Skeletal muscle satellite cell (primary cell): ENCODE data around the gene SLC6A2.

Experiments used
- H3K27me3 ChIP-seq: 2 replicates; pipeline ENCODE4 v1.7.0; 2013; ENCODE audit warnings: low read length; ENCODE audit not compliant: control insufficient read depth, insufficient read depth
- H3K36me3 ChIP-seq: 2 replicates; pipeline ENCODE4 v1.7.0; 2013; ENCODE audit warnings: mild to moderate bottlenecking, control low read depth, low read length; ENCODE audit not compliant: insufficient read depth
- H3K4me1 ChIP-seq: 2 replicates; pipeline ENCODE4 v1.7.0; 2013; ENCODE audit warnings: low read length; ENCODE audit not compliant: control insufficient read depth, insufficient read depth
- H3K4me2 ChIP-seq: 2 replicates; pipeline ENCODE4 v1.7.0; 2013; ENCODE audit warnings: mild to moderate bottlenecking, low read length
- H3K4me3 ChIP-seq: 2 replicates; pipeline ENCODE4 v1.7.0; 2013; ENCODE audit warnings: low read length
- H3K9ac ChIP-seq: 2 replicates; pipeline ENCODE4 v1.7.0; 2013; ENCODE audit warnings: mild to moderate bottlenecking, low read depth, low read length, moderate library complexity
- H3K9me3 ChIP-seq: replicated peaks from 2 replicates; pipeline ENCODE4 v1.7.0; 2013; ENCODE audit warnings: mild to moderate bottlenecking, control low read depth, low read length

SLC6A2 gene

GRCh38 chr16:55630774-55631173, 25.0 kb upstream of the SLC6A2 start:
- no peak overlapping the region for H3K4me2 ChIP-seq
- no peak overlapping the region for H3K9ac ChIP-seq
- no peak overlapping the region for H3K4me3 ChIP-seq
- no peaks in the 10 kb centered on the region for H3K9me3 ChIP-seq
- no peaks in the 10 kb centered on the region for H3K4me1 ChIP-seq
- peaks cover 8% of the 10 kb centered on the region for H3K27me3 ChIP-seq
- H3K36me3 ChIP-seq = no peaks in the 10 kb centered on the region

GRCh38 chr16:55632259-55632658, 23.5 kb upstream of the SLC6A2 start:
- Histone ChIP-seq H3K36me3 (no peaks in the 10 kb centered on the region), H3K9me3 (no peaks in the 10 kb centered on the region), H3K27me3 (peaks cover 8% of the 10 kb centered on the region), H3K4me1 (no peaks in the 10 kb centered on the region), H3K4me3 (no peak overlapping the region), H3K9ac (no peak overlapping the region), H3K4me2 (no peak overlapping the region)

GRCh38 chr16:55634193-55634592, 21.6 kb upstream of the SLC6A2 start:
- Histone ChIP-seq H3K27me3 (peaks cover 17% of the 10 kb centered on the region), H3K4me1 (no peaks in the 10 kb centered on the region), H3K9ac (no peak overlapping the region), H3K36me3 (no peaks in the 10 kb centered on the region), H3K4me3 (no peak overlapping the region), H3K4me2 (no peak overlapping the region), H3K9me3 (no peaks in the 10 kb centered on the region)

- no peak overlapping the region for H3K9ac ChIP-seq
- H3K9me3 ChIP-seq = no peaks in the 10 kb centered on the region
- H3K4me1 ChIP-seq = no peaks in the 10 kb centered on the region
- peaks cover 24% of the 10 kb centered on the region for H3K27me3 ChIP-seq
- H3K36me3 ChIP-seq = no peaks in the 10 kb centered on the region
- H3K4me3 ChIP-seq = no peak overlapping the region
- H3K4me2 ChIP-seq = no peak overlapping the region
Observed at GRCh38 chr16:55638256-55638655, 17.5 kb upstream of the SLC6A2 start.

GRCh38 chr16:55640701-55641327, 15.0 kb upstream of the SLC6A2 start:
- Histone ChIP-seq H3K4me1 (no peaks in the 10 kb centered on the region), H3K9me3 (no peaks in the 10 kb centered on the region), H3K27me3 (peaks cover 29% of the 10 kb centered on the region), H3K4me2 (no peak overlapping the region), H3K36me3 (no peaks in the 10 kb centered on the region), H3K4me3 (no peak overlapping the region), H3K9ac (no peak overlapping the region)

GRCh38 chr16:55641430-55642056, 14.2 kb upstream of the SLC6A2 start:
- no peaks in the 10 kb centered on the region for H3K9me3 ChIP-seq
- no peak overlapping the region for H3K4me3 ChIP-seq
- H3K27me3 ChIP-seq = peaks cover 32% of the 10 kb centered on the region
- no peak overlapping the region for H3K9ac ChIP-seq
- no peaks in the 10 kb centered on the region for H3K36me3 ChIP-seq
- H3K4me2 ChIP-seq = no peak overlapping the region
- H3K4me1 ChIP-seq = no peaks in the 10 kb centered on the region

- Histone ChIP-seq H3K9me3 (no peaks in the 10 kb centered on the region), H3K4me2 (no peak overlapping the region), H3K27me3 (peaks cover 27% of the 10 kb centered on the region), H3K36me3 (no peaks in the 10 kb centered on the region), H3K9ac (no peak overlapping the region), H3K4me3 (no peak overlapping the region), H3K4me1 (no peaks in the 10 kb centered on the region)
Observed at GRCh38 chr16:55642611-55643010, 13.2 kb upstream of the SLC6A2 start.

GRCh38 chr16:55643161-55643970, 12.4 kb upstream of the SLC6A2 start:
- no peak overlapping the region for H3K9ac ChIP-seq
- no peak overlapping the region for H3K4me2 ChIP-seq
- H3K9me3 ChIP-seq = no peaks in the 10 kb centered on the region
- peaks cover 27% of the 10 kb centered on the region for H3K27me3 ChIP-seq
- H3K36me3 ChIP-seq = no peaks in the 10 kb centered on the region
- H3K4me3 ChIP-seq = no peak overlapping the region
- H3K4me1 ChIP-seq = no peaks in the 10 kb centered on the region

GRCh38 chr16:55645986-55646385, 9.8 kb upstream of the SLC6A2 start:
- Histone ChIP-seq H3K4me3 (no peak overlapping the region), H3K4me1 (no peaks in the 10 kb centered on the region), H3K36me3 (no peaks in the 10 kb centered on the region), H3K9ac (no peak overlapping the region), H3K27me3 (peaks cover 28% of the 10 kb centered on the region), H3K9me3 (no peaks in the 10 kb centered on the region), H3K4me2 (no peak overlapping the region)

GRCh38 chr16:55647343-55647742, 8.4 kb upstream of the SLC6A2 start:
- no peak overlapping the region for H3K4me2 ChIP-seq
- H3K4me3 ChIP-seq = no peak overlapping the region
- H3K9me3 ChIP-seq = no peaks in the 10 kb centered on the region
- H3K36me3 ChIP-seq = no peaks in the 10 kb centered on the region
- H3K9ac ChIP-seq = no peak overlapping the region
- no peaks in the 10 kb centered on the region for H3K4me1 ChIP-seq
- H3K27me3 ChIP-seq = peaks cover 35% of the 10 kb centered on the region

- no peak overlapping the region for H3K4me3 ChIP-seq
- no peaks in the 10 kb centered on the region for H3K4me1 ChIP-seq
- H3K36me3 ChIP-seq = no peaks in the 10 kb centered on the region
- no peak overlapping the region for H3K9ac ChIP-seq
- H3K9me3 ChIP-seq = no peaks in the 10 kb centered on the region
- no peak overlapping the region for H3K4me2 ChIP-seq
- peaks cover 39% of the 10 kb centered on the region for H3K27me3 ChIP-seq
Observed at GRCh38 chr16:55647798-55648197, 8.0 kb upstream of the SLC6A2 start.
